Activated CD4-positive, alpha-beta T cell treated with anti-CD3 and anti-CD28 coated beads for 24 hours (primary cell): ENCODE measurements around the gene MANBA.

ENCODE experiments used
- DNase-seq, 2 donors: peaks; one replicate each; pipeline ENCODE4 v3.0.0-alpha.2; 2020; ENCODE audit warnings: low read depth in 2 of 2

Gene MANBA

GRCh38 chr4:102592256-102592655, 168.5 kb downstream of the MANBA start:
- no peak for DNase-seq

- DNase-seq = no peak
Observed at GRCh38 chr4:102589743-102590142, 171.0 kb downstream of the MANBA start.

DNA sequence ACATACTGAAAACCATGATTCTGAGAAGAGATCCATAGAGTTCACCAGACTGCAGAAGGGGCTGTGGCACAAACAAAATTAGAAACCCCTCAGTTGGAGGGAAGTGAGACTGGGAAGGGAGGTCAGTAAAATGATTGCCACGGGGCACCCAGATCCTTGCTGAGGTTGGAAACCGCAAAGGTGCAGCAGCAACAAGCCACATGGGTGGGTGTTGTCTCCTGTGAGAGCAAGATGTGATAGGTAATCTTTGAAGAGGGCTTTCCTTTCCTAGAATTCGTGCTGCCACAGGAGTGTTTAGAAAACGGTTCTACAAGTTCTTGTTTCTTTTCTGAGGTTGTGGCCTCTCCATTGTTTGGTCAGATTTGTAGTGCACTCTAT, 174.1 kb downstream of the MANBA start:
- no peak for DNase-seq

- DNase-seq = no peak
Observed at GRCh38 chr4:102586002-102586643, 174.6 kb downstream of the MANBA start.

DNA sequence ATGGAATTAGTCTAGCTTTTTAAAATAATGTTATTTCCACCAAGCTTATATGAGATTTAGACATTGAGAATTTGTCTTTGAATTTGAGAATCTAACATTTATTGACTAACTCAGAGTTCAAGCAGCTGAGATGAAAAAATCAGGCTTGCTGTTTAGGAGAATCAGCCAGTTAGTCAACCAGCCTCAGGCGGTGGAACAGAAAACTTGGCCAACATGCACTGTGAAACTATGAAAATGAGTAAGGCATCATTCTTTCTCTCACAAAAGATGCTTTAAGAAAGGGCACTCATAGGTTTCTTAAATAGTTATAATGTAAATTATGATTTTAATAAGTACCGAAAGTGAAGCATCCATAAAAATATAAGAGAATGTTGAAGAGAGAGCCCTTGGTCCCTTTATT, 175.4 kb downstream of the MANBA start:
- DNase-seq = no peak

DNA sequence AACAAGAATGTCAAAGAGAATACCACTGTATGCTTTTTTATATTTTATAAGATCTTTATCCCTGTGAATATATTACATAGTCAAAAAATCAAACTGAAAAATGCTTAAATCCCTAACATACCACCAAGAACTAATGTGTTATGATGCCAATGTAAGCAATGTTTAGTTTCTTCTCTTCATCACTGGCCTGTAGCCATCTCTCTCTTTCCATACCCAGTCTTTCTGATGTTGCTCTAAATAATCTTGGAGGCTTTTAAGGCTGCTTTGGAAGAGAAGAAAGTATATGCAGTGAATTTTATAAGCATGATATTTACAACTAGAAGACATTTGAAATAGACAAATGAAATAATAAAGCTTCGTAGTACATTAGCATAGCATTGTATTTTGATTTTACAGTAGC, 176.7 kb downstream of the MANBA start:
- no peak for DNase-seq
